H1 (cell line): Measurements from ENCODE around the gene TPRA1. TPM values are rescaled to one million over a fixed set of nuclear protein-coding genes. Genes with fewer than 3 reads are reported as not detected.

Source experiments
- CTBP2 ChIP-seq: IDR thresholded peaks from 2 replicates; pipeline ENCODE4 v1.7.0; 2011; ENCODE audit warnings: borderline replicate concordance, mild to moderate bottlenecking, moderate library complexity, mixed read lengths, low read length; ENCODE audit not compliant: insufficient read depth, insufficient read length
- EZH2 ChIP-seq: fragments of 200-600 bp; sonication (generic); IDR thresholded peaks from 2 replicates; pipeline ENCODE4 v1.7.1; 2012; ENCODE audit warnings: low read depth, mild to moderate bottlenecking, moderate library complexity, low read length, inconsistent platforms; ENCODE audit not compliant: severe bottlenecking
- KDM4A ChIP-seq: IDR thresholded peaks from one replicate; pipeline ENCODE4 v1.7.1; 2012; ENCODE audit warnings: low read depth, mild to moderate bottlenecking, moderate library complexity, low read length, inconsistent platforms; ENCODE audit not compliant: severe bottlenecking
- RAD21 ChIP-seq, 2 experiments: IDR thresholded peaks in 1 of 2; conservative IDR thresholded peaks in 1 of 2; 2 replicates each; pipeline ENCODE4 v1.6.1; 2011; ENCODE audit warnings: low read depth in 2 of 2, low read length in 2 of 2, improper control_type of control experiment in 1 of 2, inconsistent platforms in 1 of 2, mild to moderate bottlenecking in 1 of 2, moderate library complexity in 1 of 2
- RBBP5 ChIP-seq: IDR thresholded peaks from 2 replicates; pipeline ENCODE4 v1.7.1; 2012; ENCODE audit warnings: low read depth, mild to moderate bottlenecking, inconsistent platforms, low read length, moderate library complexity, borderline replicate concordance
- SIN3A ChIP-seq, 2 experiments: IDR thresholded peaks in 1 of 2; conservative IDR thresholded peaks in 1 of 2; 2 replicates each; pipeline ENCODE4 v1.6.1; 2011 to 2012; ENCODE audit warnings: low read length in 2 of 2, improper control_type of control experiment in 1 of 2, low read depth in 1 of 2, mild to moderate bottlenecking in 1 of 2
- TAF1 ChIP-seq: IDR thresholded peaks from 2 replicates; pipeline ENCODE4 v1.6.1; 2011; ENCODE audit warnings: mild to moderate bottlenecking, low read depth, low read length
- TBP ChIP-seq: IDR thresholded peaks from 2 replicates; pipeline ENCODE4 v1.6.1; 2011; ENCODE audit warnings: low read depth, low read length, improper control_type of control experiment
- TCF12 ChIP-seq: IDR thresholded peaks from 2 replicates; pipeline ENCODE4 v1.6.1; 2011; ENCODE audit warnings: low read depth, mild to moderate bottlenecking, low read length
- YY1 ChIP-seq: IDR thresholded peaks from 2 replicates; pipeline ENCODE4 v1.6.1; 2011; ENCODE audit warnings: low read depth, mild to moderate bottlenecking, low read length
- ZNF274 ChIP-seq: IDR thresholded peaks from 2 replicates; pipeline ENCODE4 v1.7.0; 2012; ENCODE audit warnings: low read length, borderline replicate concordance; ENCODE audit errors: extremely low read depth
- polyA plus RNA-seq, 7 experiments: library from polyadenylated mRNA; depleted of rRNA in 3 of 7; stranded (reverse) in 5 of 7; unstranded in 2 of 7; fragments of >200 nt in 5 of 7; fragments of 200-250 nt in 2 of 7; gene quantifications; 1 replicate in 5 of 7; 2 replicates in 1 of 7; 4 replicates in 1 of 7; pipeline versions ENCODE4 v1.2.1 to v1.2.3, GENCODE V29; 2011 to 2013; ENCODE audit warnings: missing spikeins in 2 of 7, mixed read lengths in 2 of 7
- total RNA-seq: library from RNA; stranded (reverse); fragmentation: NEBNext Ultra II Directional; extraction: Animal tissue kit (Norgen Biotek cat#: 25700); gene quantifications from 2 replicates; pipeline ENCODE4 v1.2.1, GENCODE V29; 2021

Gene TPRA1
- total and polyA plus RNA-seq, 2 of the 8 experiments (the other 6 are each of a cell fraction or from before 2014, with no cell fraction given) = 18.8 to 38.5 TPM

DNA sequence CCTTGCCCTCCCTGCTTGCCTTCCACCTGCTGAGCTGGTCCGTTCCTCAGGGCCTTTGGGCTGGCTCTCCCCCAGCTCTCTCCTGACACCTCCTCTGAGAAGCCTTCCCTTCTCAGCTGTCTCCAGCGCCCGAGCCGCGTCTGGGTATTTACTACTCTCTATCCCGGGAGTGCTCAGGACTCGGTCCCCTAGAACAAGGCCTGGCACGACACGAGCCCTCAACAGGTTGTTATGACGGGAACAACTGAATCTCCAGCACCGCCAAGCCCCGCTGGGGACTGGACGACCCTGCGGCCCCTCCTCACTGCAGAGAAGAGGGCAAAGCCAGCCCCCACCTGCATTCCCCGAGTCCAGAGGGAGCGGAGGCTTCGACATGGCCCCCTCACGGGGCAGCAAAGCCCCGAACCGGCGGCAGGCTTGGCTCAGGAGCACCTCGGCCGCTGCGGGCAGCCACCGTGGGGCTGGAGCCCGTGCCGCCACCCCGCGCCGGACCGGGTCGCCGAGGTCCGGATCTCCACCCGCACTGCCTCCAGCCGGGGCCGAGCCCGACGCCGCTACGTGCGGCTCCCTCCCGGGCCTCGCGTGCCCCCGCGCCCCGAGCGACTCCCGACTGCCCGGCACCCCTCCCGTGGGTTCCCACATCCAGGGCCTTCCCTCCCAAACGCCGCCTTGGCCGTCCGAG lies 792 bp downstream of the TPRA1 start (continued):
- TF ChIP-seq KDM4A (peak; percentile 69), TCF12 (no peak), ZNF274 (no peak), TAF1 (no peak), YY1 (no peak), RBBP5 (peak; percentile 64; the same call in 1 of the 2 replicates), EZH2 (no peak), RAD21 (IDR thresholded peaks at IDR 0.05 in 1 of 2, conservative IDR thresholded peaks at IDR 0.05 in 1 of 2; ENCODE audit: low read depth in 2 of 2, low read length in 2 of 2) (no peak), SIN3A (conservative IDR thresholded peaks at IDR 0.05 in 1 of 2, IDR thresholded peaks at IDR 0.05 in 1 of 2; ENCODE audit: low read depth in 1 of 2, low read length in 2 of 2) (0 out of 4 replicates have a peak, but pooled peaks of 1 of the 2 experiments have one; percentile 42), TBP (no peak), CTBP2 (no peak)
- TF ChIP-seq, all 59 proteins: peak for 3
